Vagina (tissue), 2 donors: ENCODE results near the gene RFESD. TPM values are rescaled to one million over a fixed set of nuclear protein-coding genes. Genes with fewer than 3 reads are reported as not detected.
"Not testable (repeated sequence)": the region's sequence is repeated elsewhere in the genome, so short reads cannot be mapped to it uniquely, and the experiment has no call there.

Experiments
- DNase-seq, 2 donors: peaks; one replicate each; pipeline ENCODE4 v3.0.0-alpha.2; 2017; ENCODE audit errors: extremely low spot score in 2 of 2
- H3K27ac ChIP-seq: fragments of 200-600 bp; sonication (generic); one replicate; pipeline ENCODE4 v1.5.1; 2019
- H3K27me3 ChIP-seq: fragments of 200-600 bp; sonication (generic); one replicate; pipeline ENCODE4 v1.5.1; 2019
- H3K36me3 ChIP-seq, 2 donors: fragments of 200-600 bp; sonication (generic); one replicate each; pipeline ENCODE4 v1.5.1; 2017 to 2019
- H3K4me1 ChIP-seq: fragments of 200-600 bp; sonication (generic); one replicate; pipeline ENCODE4 v1.5.1; 2019
- H3K4me3 ChIP-seq, 2 donors: fragments of 200-600 bp; sonication (generic); 1 replicate in 1 of 2; 2 replicates in 1 of 2; pipeline ENCODE4 v1.5.1; 2016 to 2019
- H3K9me3 ChIP-seq: fragments of 200-600 bp; sonication (generic); one replicate; pipeline ENCODE4 v1.5.1; 2019
- POLR2A ChIP-seq, 2 donors: fragments of 450-650 bp; IDR thresholded peaks; one replicate each; pipeline ENCODE4 v1.6.1; 2017; ENCODE audit warnings: antibody characterized with exemption in 2 of 2, mild to moderate bottlenecking in 2 of 2, moderate library complexity in 2 of 2
- POLR2AphosphoS5 ChIP-seq, 2 donors: sonication (generic); formaldehyde crosslinking; IDR thresholded peaks; one replicate each; pipeline ENCODE4 v1.9.0; 2017; ENCODE audit warnings: antibody characterized with exemption in 2 of 2, mild to moderate bottlenecking in 2 of 2, low read depth in 1 of 2; ENCODE audit not compliant: insufficient read depth in 1 of 2
- intact Hi-C: fragments of 100-400 bp; cut with DNase I; formaldehyde crosslinking; loops from one replicate; pipeline ENCODE4 v1.15.1; 2023
- total RNA-seq: library from RNA; depleted of rRNA; stranded (reverse); fragments of >200 nt; gene quantifications from one replicate; pipeline ENCODE4 v1.2.3, GENCODE V29; 2016
- TF ChIP-seq, protein P1 (sequence below), 3 experiments: fragments of 450-650 bp in 2 of 3; fragments of 200-600 bp in 1 of 3; sonication (generic) in 1 of 3; IDR thresholded peaks; one replicate each; pipeline ENCODE4 v1.5.1; 2017 to 2019; ENCODE audit warnings: antibody characterized with exemption in 3 of 3, mild to moderate bottlenecking in 2 of 3, moderate library complexity in 2 of 3

Gene RFESD
- total RNA-seq, 1 donor from 2014 or later: 1.2 TPM

DNA sequence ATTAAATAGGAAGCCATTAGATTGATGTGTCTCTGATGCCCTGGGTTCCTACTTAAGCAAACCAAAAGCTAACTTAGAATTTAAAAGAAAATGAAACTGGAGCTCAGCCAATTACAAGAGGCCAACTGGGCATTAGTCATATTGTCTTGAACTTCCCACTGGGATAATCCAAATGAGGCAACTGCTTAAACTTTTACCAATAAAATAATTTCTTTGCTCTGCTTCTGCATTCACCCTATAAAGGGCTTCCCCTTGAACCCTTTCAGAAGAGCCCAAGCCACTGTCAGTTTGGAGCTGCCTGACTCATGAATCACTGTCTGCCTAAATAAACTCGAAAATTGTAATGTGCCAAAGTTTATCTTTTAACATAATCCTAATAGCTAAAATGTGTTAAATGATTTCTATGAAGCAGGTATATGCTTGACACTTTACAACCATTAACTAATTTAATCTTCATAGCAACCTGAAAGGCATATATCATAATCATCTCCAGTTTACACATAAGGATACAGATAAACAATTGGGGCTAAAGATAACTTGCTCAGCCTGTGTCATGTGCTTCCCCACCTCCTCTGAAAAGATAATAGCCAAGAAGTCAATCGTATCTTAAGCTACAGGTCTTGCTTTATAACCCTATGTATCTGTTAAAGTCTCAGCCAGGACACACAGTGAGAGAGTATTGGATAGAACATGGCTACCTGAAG is 15.2 kb upstream of the RFESD start:
- H3K4me3 ChIP-seq: no peak overlapping the region
- TF ChIP-seq, protein P1, sequence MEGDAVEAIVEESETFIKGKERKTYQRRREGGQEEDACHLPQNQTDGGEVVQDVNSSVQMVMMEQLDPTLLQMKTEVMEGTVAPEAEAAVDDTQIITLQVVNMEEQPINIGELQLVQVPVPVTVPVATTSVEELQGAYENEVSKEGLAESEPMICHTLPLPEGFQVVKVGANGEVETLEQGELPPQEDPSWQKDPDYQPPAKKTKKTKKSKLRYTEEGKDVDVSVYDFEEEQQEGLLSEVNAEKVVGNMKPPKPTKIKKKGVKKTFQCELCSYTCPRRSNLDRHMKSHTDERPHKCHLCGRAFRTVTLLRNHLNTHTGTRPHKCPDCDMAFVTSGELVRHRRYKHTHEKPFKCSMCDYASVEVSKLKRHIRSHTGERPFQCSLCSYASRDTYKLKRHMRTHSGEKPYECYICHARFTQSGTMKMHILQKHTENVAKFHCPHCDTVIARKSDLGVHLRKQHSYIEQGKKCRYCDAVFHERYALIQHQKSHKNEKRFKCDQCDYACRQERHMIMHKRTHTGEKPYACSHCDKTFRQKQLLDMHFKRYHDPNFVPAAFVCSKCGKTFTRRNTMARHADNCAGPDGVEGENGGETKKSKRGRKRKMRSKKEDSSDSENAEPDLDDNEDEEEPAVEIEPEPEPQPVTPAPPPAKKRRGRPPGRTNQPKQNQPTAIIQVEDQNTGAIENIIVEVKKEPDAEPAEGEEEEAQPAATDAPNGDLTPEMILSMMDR (IDR thresholded peaks at IDR 0.05): no peak
- no peak for TF ChIP-seq POLR2AphosphoS5 (IDR thresholded peaks at IDR 0.05; ENCODE audit: insufficient read depth in 1 of 2, low read depth in 1 of 2)
- TF ChIP-seq POLR2A (IDR thresholded peaks at IDR 0.05): no peak
- peaks cover 6% of the 10 kb centered on the region for H3K4me1 ChIP-seq
- intact Hi-C loops: no loop called here
- DNase-seq: no peak
- no peaks in the 10 kb centered on the region for H3K36me3 ChIP-seq
- no peaks in the 10 kb centered on the region for H3K27me3 ChIP-seq
- H3K9me3 ChIP-seq: no peaks in the 10 kb centered on the region
- no peak overlapping the region for H3K27ac ChIP-seq

DNA sequence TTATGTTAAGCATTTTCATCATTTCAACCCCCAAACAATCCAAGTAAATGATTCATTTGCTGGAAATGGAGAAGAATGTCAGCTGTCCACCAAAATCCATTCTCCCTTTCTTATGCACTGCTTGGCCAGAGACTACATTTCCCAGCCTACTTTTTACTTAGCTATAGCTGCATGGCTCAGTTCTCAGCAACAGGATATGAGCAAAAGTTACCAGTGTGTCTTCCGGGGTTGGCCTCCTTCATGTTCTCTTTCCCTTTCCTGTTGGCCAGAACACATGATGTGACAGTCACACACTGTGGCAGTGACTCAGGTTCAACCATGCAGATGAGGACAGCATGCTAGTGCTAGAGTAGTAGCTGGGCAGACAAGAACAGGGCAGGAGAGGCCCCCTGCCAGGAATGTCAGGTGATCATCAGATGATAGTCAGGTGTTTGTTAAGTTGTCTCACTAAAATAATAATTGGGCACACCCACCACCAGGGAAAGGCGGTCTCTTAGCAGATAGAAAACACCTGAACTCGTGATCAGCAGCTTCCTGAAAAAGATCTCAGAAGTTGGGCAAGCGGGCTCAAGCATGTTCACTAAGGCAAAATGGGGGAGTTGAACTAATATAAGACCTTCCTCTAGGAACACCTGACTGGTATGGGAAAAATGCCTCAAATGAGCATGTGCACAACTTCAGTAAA is 14.4 kb upstream of the RFESD start:
- TF ChIP-seq POLR2A (IDR thresholded peaks at IDR 0.05) (no peak), POLR2AphosphoS5 (IDR thresholded peaks at IDR 0.05; ENCODE audit: insufficient read depth in 1 of 2, low read depth in 1 of 2) (no peak)
- TF ChIP-seq, protein P1 (IDR thresholded peaks at IDR 0.05): no peak
- Histone ChIP-seq H3K27me3 (no peaks in the 10 kb centered on the region), H3K4me1 (peaks cover 6% of the 10 kb centered on the region), H3K9me3 (no peaks in the 10 kb centered on the region), H3K27ac (no peak overlapping the region), H3K4me3 (no peak overlapping the region), H3K36me3 (no peaks in the 10 kb centered on the region)
- intact Hi-C loops: no loop called here
- no peak for DNase-seq

DNA sequence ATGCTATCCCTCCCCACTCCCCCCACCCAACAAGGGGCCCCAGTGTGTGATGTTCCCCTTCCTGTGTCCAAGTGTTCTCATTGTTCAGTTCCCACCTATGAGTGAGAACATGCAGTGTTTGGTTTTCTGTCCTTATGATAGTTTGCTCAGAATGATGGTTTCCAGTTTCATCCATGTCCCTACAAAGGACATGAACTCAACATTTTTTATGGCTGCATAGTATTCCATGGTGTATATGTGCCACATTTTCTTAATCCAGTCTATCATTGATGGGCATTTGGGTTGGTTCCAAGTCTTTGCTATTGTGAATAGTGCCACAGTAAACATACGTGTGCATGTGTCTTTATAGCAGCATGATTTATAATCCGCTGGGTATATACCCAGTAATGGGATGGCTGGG is 13.6 kb upstream of the RFESD start:
- H3K27me3 ChIP-seq, H3K4me3 ChIP-seq, H3K27ac ChIP-seq, H3K4me1 ChIP-seq, intact Hi-C loops, H3K9me3 ChIP-seq, DNase-seq, H3K36me3 ChIP-seq: not testable (repeated sequence)

DNA sequence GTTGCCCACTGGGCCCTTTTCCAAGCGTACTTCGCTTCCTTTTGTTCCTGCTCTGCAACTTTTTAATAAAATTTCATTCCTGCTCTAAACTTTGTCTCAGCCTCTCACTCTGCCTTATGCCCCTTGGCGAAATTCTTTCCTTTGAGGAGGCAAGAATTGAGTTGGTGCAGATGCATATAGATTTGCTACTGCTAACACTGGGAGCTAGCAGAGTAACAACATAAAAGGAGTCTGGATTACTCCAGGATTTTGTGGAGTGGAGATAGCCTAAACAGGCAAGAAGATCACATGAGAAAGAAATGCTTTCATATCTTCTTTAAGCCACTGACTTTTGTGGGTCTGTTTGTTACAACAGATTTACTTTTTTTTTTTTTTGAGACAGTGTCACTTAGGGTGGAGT is 12.9 kb upstream of the RFESD start:
- intact Hi-C loops: no loop called here
- no peaks in the 10 kb centered on the region for H3K36me3 ChIP-seq

DNA sequence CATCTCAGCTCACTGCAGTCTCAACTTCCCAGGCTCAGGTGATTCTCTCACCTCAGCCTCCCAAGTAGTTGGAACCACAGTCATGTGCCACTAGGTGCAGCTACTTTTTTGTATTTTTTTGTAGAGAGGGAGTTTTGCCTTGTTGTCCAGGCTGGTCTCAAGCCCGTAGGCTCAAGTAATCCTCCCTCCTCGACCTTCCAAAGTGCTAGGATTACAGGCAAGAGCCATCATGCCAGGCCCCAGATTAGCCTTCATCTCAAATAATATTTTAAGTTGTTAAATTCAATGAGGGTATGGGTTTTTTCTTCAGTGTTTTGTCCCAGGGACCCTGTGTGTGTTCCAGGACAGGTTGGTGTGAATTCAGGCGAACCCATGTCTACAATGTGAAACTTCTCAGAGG is 12.5 kb upstream of the RFESD start:
- peaks cover 6% of the 10 kb centered on the region for H3K4me1 ChIP-seq
- DNase-seq: no peak
- H3K4me3 ChIP-seq: no peak overlapping the region
- no peaks in the 10 kb centered on the region for H3K9me3 ChIP-seq
- TF ChIP-seq POLR2A (IDR thresholded peaks at IDR 0.05) (no peak), POLR2AphosphoS5 (IDR thresholded peaks at IDR 0.05; ENCODE audit: insufficient read depth in 1 of 2, low read depth in 1 of 2) (no peak)
- TF ChIP-seq, protein P1 (IDR thresholded peaks at IDR 0.05): no peak
- intact Hi-C loops: no loop called here
- H3K27ac ChIP-seq: no peak overlapping the region
- no peaks in the 10 kb centered on the region for H3K27me3 ChIP-seq
- H3K36me3 ChIP-seq: no peaks in the 10 kb centered on the region

More for the DNA sequence above, 12.9 kb upstream of the RFESD start:
- peaks cover 6% of the 10 kb centered on the region for H3K4me1 ChIP-seq
- H3K9me3 ChIP-seq: no peaks in the 10 kb centered on the region
- TF ChIP-seq, protein P1 (IDR thresholded peaks at IDR 0.05): no peak
- TF ChIP-seq POLR2A (IDR thresholded peaks at IDR 0.05): no peak
- TF ChIP-seq POLR2AphosphoS5 (IDR thresholded peaks at IDR 0.05; ENCODE audit: insufficient read depth in 1 of 2, low read depth in 1 of 2): no peak
- H3K27ac ChIP-seq: no peak overlapping the region
- no peak overlapping the region for H3K4me3 ChIP-seq
- no peaks in the 10 kb centered on the region for H3K27me3 ChIP-seq
- DNase-seq: no peak
